NB4 (cell line): Measurements from ENCODE around the gene MISP.
"Not testable (repeated sequence)": the region's sequence is repeated elsewhere in the genome, so short reads cannot be mapped to it uniquely, and the experiment has no call there.

Experiments used
- DNase-seq: peaks from one replicate; pipeline ENCODE4 v3.0.0; 2010; ENCODE audit warnings: low read depth
- H3K4me3 ChIP-seq: one replicate; pipeline ENCODE4 v1.5.1; 2011; ENCODE audit warnings: mild to moderate bottlenecking, low read depth, low read length, moderate library complexity
- MYC ChIP-seq: IDR thresholded peaks from 2 replicates; pipeline ENCODE4 v1.6.1; 2011; ENCODE audit warnings: low read depth, low read length
- POLR2A ChIP-seq: IDR thresholded peaks from 2 replicates; pipeline ENCODE4 v1.6.1; 2011; ENCODE audit warnings: mild to moderate bottlenecking; ENCODE audit not compliant: insufficient read length; ENCODE audit errors: extremely low read depth
- TF ChIP-seq, protein P1 (sequence below): IDR thresholded peaks from 2 replicates; pipeline ENCODE4 v1.6.1; 2011; ENCODE audit warnings: low read depth, low read length
- TF ChIP-seq, protein P2 (sequence below): IDR thresholded peaks from one replicate; pipeline ENCODE4 v1.5.1; 2012; ENCODE audit warnings: low read depth, low read length

The MISP gene

DNA sequence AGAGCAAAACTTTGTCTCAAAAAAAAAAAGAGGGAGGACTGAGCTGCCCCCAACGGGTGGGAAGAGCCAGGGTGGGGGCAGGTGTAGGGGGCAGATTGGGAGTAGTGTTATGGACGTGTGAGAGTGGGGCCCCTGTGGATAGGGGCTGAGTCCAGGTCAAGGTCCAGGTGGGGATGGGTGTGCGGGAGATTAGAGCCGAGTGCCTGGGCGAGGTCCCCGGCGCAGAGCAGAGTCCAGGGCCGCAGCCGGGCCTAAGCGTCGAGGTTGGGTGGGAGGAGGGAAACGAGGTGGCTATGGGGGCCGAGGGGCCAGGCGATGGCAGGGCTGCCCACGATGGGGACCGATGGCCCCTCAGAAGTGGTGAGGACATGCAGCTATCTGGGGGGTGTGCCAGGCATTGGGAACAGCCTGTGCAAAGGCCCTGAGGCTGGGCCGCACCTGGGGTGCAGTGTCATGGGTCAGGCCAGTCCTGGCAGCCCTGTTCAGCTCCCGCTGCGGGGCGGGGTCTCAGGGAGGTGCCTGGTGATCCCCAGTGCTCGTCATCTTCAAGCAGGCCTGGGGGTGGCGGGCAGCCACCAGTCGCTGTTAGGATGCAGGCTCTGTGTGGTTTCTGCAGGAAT is 12.3 kb upstream of the MISP start:
- TF ChIP-seq, protein P1, sequence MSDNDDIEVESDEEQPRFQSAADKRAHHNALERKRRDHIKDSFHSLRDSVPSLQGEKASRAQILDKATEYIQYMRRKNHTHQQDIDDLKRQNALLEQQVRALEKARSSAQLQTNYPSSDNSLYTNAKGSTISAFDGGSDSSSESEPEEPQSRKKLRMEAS, result no peak
- TF ChIP-seq, protein P2, sequence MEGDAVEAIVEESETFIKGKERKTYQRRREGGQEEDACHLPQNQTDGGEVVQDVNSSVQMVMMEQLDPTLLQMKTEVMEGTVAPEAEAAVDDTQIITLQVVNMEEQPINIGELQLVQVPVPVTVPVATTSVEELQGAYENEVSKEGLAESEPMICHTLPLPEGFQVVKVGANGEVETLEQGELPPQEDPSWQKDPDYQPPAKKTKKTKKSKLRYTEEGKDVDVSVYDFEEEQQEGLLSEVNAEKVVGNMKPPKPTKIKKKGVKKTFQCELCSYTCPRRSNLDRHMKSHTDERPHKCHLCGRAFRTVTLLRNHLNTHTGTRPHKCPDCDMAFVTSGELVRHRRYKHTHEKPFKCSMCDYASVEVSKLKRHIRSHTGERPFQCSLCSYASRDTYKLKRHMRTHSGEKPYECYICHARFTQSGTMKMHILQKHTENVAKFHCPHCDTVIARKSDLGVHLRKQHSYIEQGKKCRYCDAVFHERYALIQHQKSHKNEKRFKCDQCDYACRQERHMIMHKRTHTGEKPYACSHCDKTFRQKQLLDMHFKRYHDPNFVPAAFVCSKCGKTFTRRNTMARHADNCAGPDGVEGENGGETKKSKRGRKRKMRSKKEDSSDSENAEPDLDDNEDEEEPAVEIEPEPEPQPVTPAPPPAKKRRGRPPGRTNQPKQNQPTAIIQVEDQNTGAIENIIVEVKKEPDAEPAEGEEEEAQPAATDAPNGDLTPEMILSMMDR, result no peak
- no peak for TF ChIP-seq MYC
- no peak for TF ChIP-seq POLR2A
- no peak for DNase-seq
- no peak overlapping the region for H3K4me3 ChIP-seq

DNA sequence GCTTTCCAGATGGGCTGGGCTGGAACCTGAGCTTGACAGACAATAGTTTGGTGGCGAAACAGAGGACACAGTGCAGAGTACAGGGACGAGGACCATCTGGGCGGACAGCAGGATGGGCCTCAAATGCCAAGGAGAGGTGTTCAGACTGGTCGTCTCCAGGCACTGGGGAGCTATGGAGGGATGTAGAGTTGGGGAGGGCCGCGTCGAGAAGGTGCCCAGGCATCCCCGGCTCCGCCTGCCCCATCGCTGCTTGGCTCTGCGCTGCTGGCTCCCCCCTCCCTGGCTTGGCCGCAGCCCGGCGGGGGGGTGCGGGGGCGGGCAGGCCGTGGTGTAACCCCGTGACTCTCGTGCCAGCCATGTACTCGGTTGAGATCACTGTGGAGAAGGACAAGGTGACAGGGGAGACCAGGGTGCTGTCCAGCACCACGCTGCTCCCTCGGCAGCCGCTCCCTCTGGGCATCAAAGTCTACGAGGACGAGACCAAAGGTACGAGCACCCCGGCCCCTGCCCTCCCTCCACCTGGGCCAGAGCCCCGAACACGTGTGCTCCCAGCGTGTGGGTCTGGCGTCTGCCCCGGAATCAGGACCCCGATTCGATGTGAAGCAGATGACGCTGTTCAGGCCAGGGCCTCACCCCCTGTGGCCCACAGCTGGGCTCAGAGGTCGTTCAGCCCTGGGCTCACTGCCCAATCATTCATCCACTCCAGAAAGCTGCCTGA is 10.8 kb upstream of the MISP start:
- no peak for DNase-seq
- H3K4me3 ChIP-seq, result no peak overlapping the region
- TF ChIP-seq POLR2A, result no peak
- TF ChIP-seq, protein P1, result no peak

DNA sequence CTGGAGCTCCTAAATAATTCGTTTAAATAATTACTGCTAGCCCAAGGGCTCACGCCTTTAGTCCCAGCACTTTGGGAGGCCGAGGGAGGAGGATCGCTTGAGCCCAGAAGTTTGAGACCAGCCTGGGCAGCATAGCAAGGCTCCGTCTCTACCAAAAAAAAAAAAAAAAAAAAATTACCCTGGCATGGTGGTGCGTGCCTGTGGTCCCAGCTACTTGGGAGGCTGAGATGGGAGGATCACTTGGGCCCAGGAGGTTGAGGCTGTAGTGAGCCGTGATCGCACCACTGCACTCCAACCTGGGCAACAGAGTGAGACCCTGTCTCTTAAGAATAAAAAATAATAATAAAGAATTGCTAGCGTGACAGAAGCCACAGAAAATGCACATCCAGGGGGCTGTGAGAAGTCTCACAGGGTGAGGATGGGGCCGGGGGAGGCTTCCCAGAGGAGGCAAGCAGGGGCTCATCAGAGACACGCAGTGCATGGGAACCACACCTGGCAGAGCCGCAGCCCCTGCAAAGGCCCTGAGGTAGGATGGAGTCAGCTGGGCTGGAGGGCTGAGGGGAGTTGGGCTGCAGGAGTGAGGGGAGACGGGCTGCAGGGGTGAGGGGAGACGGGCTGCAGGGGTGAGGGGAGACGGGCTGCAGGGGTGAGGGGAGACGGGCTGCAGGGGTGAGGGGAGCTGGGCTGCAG is 10.0 kb upstream of the MISP start:
- not testable (repeated sequence) for H3K4me3 ChIP-seq, DNase-seq

DNA sequence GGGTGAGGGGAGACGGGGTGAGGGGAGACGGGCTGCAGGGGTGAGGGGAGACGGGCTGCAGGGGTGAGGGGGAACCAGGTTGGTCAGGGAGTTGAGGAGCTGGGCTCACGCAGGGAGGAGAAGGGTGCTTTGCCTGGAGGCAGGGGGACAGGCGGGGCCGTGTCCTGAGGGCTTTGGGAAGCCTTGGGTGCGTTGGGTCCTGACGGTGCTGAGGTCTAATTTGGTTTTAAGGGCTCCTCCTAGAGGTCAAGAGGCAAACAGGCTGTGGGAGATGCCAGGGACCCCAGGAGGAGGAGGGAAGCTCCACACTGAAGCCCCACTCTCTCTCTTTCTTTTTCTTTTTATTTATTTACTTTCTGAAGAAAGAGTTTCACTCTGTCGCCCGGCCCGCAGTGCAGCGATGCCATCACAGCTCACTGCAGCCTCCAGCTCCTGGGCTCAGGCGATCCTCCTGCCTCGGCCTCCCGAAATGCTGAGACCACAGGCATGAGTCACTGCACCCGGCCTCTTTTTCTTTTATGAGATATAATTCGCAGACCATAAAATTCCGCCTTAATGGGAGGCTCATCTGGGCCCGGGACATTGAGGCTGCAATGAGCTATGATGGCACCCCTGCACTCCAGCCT is 9.3 kb upstream of the MISP start:
- H3K4me3 ChIP-seq, result no peak overlapping the region
- peak; percentile 74 for DNase-seq
- TF ChIP-seq, protein P2, result peak; percentile 49
- TF ChIP-seq, protein P1, result no peak

DNA sequence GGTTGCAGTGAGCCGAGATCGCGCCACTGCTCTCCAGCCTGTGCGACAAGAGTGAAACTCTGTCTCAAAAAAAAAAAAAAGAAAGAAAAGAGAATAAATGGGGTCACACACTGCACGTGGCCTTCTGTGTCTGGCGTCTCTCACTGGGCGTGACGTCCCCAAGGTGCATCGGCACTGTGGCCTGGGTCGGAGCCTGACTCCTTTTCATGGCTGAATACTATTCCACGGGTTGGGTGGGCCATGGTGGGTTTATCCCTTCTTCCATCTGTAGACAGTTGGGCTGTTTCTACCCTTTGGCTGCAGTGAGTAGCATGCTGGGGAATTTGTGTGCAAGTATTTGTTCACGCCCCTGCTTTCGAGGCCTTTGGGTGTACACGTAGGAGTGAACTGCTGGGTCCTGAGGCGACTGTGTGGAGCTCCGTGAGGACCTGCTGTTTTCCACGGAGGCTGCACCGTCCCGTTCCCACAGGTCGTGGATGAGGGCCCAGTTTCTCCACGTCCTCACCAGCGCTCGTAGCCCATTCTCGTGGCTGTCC is 8.3 kb upstream of the MISP start:
- H3K4me3 ChIP-seq, result no peak overlapping the region
- TF ChIP-seq MYC, result no peak
- TF ChIP-seq POLR2A, result no peak
- TF ChIP-seq, protein P1, result no peak
- TF ChIP-seq, protein P2, result no peak
- no peak for DNase-seq

DNA sequence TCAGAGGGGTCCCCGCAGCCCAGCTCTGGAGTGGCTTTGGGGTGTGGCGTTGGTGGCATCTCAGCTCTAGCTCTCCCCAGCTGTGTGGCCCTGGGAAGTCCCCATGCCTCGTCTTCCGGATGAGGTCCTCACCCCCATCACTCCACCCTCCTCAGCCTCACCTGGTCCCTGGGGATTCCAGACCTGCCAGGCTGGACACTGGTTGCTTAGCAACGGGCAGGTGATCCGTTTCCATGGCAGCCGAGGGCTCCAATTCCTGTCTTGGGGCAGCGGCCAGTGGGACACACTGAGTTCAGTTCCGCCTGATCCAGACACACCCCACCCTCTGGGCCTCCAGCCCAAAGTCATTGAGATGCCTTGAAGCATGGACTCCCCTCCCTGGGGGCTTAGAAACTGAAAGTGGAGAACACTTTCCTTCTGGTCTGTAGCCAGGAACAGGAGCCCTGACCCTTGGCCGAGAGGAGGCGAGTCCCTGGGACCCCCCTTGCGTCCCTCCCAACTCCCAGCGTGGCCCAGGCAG is 7.7 kb upstream of the MISP start:
- TF ChIP-seq, protein P2, result no peak
- TF ChIP-seq POLR2A (no peak), MYC (no peak)
- TF ChIP-seq, protein P1, result no peak
- H3K4me3 ChIP-seq, result no peak overlapping the region
- no peak for DNase-seq

DNA sequence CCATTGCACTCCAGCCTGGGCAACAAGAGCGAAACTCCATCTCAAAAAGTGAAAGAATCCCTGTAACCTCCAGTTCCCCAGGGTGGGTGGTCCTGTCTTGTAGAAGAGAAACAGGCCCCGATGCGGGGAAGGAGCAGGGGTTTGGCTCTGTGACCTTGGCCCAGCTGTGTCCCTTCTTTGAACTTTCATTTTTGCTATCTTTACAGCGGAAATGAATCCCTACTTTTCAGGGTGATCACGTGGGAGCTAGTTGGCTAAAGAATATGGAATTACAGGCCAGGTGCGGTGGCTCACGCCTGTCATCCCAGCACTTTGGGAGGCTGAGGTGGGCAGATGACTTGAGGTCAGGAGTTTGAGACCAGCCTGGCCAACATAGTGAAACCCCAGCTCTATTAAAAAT is 5.8 kb upstream of the MISP start:
- not testable (repeated sequence) for DNase-seq, H3K4me3 ChIP-seq
